Upper lobe of left lung (tissue), 4 donors: Measurements from ENCODE around the gene KRTAP4-9.
"Not testable (repeated sequence)": the region's sequence is repeated elsewhere in the genome, so short reads cannot be mapped to it uniquely, and the experiment has no call there.

Experiments
- EP300 ChIP-seq, 4 donors: sonication (generic); formaldehyde crosslinking; IDR thresholded peaks; one replicate each; pipeline ENCODE4 v1.5.1; 2017; ENCODE audit warnings: antibody characterized with exemption in 4 of 4, control low read depth in 2 of 4
- POLR2A ChIP-seq, 4 donors: fragments of 450-650 bp; IDR thresholded peaks; one replicate each; pipeline ENCODE4 v1.5.1; 2016 to 2017; ENCODE audit warnings: antibody characterized with exemption in 4 of 4, mild to moderate bottlenecking in 2 of 4
- POLR2AphosphoS5 ChIP-seq, 2 donors: sonication (generic); formaldehyde crosslinking; IDR thresholded peaks; one replicate each; pipeline ENCODE4 v1.5.1; 2017; ENCODE audit warnings: antibody characterized with exemption in 2 of 2
- TF ChIP-seq, protein P1 (sequence below), 6 experiments: fragments of 450-650 bp in 4 of 6; fragments of 200-600 bp in 2 of 6; sonication (generic) in 2 of 6; IDR thresholded peaks; one replicate each; pipeline ENCODE4 v1.5.1; 2016 to 2019; ENCODE audit warnings: antibody characterized with exemption in 6 of 6

DNA sequence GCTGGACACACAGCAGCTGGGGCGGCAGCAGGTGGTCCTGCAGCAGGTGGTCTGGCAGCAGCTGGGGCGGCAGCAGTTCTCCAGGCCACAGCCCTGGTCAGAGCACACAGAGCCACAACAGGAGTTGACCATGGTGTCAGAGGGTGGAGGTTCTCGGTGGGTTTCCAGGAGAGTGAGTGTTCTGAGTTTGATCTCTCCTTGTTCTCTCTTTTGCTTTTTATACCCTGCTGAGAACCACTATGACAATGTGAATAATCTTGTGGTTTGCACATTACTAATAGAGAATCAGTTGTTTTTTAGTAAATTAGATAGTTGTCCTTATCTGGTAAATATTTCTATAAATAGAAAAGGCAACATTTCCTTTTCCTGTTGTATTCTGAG lies 18.8 kb downstream of the KRTAP4-9 start, which contains the start of gene KRTAP4-12:
- TF ChIP-seq, protein P1, sequence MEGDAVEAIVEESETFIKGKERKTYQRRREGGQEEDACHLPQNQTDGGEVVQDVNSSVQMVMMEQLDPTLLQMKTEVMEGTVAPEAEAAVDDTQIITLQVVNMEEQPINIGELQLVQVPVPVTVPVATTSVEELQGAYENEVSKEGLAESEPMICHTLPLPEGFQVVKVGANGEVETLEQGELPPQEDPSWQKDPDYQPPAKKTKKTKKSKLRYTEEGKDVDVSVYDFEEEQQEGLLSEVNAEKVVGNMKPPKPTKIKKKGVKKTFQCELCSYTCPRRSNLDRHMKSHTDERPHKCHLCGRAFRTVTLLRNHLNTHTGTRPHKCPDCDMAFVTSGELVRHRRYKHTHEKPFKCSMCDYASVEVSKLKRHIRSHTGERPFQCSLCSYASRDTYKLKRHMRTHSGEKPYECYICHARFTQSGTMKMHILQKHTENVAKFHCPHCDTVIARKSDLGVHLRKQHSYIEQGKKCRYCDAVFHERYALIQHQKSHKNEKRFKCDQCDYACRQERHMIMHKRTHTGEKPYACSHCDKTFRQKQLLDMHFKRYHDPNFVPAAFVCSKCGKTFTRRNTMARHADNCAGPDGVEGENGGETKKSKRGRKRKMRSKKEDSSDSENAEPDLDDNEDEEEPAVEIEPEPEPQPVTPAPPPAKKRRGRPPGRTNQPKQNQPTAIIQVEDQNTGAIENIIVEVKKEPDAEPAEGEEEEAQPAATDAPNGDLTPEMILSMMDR (IDR thresholded peaks at IDR 0.05), result not testable (repeated sequence)
- not testable (repeated sequence) for TF ChIP-seq POLR2A, EP300, POLR2AphosphoS5 (IDR thresholded peaks at IDR 0.05)
